HepG2 (cell line): Measurements from ENCODE around the gene GAGE10.
"Not testable (repeated sequence)": the region's sequence is repeated elsewhere in the genome, so short reads cannot be mapped to it uniquely, and the experiment has no call there.

Source experiments
- BHLHE40 ChIP-seq: IDR thresholded peaks from 2 replicates; pipeline ENCODE4 v1.6.1; 2011; ENCODE audit warnings: low read length, improper control_type of control experiment
- CBFB ChIP-seq: sonication (generic); formaldehyde crosslinking; IDR thresholded peaks from 2 replicates; pipeline ENCODE4 v1.4.0; 2020; ENCODE audit warnings: missing genetic modification reagents
- EP300 ChIP-seq, 3 experiments: sonication (generic) in 1 of 3; formaldehyde crosslinking in 1 of 3; IDR thresholded peaks; 2 replicates each; pipeline versions ENCODE4 v1.5.1 to v1.6.1; 2011 to 2020; ENCODE audit warnings: low read depth in 2 of 3, low read length in 2 of 3, borderline replicate concordance in 1 of 3, improper control_type of control experiment in 1 of 3, mild to moderate bottlenecking in 1 of 3, missing genetic modification reagents in 1 of 3, moderate library complexity in 1 of 3
- NKX3-1 ChIP-seq: sonication (generic); formaldehyde crosslinking; IDR thresholded peaks from 2 replicates; pipeline ENCODE4 v1.5.0; 2020; ENCODE audit warnings: missing genetic modification reagents
- POLR2A ChIP-seq, 2 experiments: IDR thresholded peaks; 2 replicates each; pipeline ENCODE4 v1.6.1; 2011; ENCODE audit warnings: low read depth in 2 of 2, low read length in 2 of 2, mild to moderate bottlenecking in 1 of 2, moderate library complexity in 1 of 2; ENCODE audit not compliant: insufficient read depth in 1 of 2
- ZFP1 ChIP-seq: IDR thresholded peaks from 2 replicates; pipeline ENCODE4 v1.6.1; 2016
- ZNF326 ChIP-seq: sonication (generic); formaldehyde crosslinking; IDR thresholded peaks from 2 replicates; pipeline ENCODE4 v1.4.0; 2020; ENCODE audit warnings: missing genetic modification reagents, borderline replicate concordance
- TF ChIP-seq, protein P1 (sequence below): sonication (generic); formaldehyde crosslinking; IDR thresholded peaks from 2 replicates; pipeline ENCODE4 v1.4.0; 2020; ENCODE audit warnings: missing genetic modification reagents; ENCODE audit errors: not compliant biosample characterization

DNA sequence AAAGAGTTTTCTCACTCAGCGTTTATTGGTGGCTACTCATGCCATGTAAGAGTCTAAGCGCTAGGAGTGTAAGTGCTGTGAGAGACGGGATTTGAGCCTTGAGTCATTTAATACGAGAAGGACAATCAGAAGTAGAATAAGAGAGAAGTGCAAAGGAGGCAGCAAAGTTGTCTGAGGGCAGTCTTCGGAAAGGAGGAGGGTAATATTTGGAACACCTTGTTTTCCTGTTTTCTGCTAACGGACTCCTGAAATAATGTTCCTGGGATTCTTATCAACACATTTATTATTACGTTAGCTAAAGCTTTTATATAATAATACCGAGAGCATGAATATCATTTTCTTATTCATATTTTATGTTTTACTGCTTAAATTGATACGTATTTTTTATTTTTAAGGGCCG is 42.0 kb downstream of the GAGE10 start:
- not testable (repeated sequence) for TF ChIP-seq EP300 (IDR thresholded peaks at IDR 0.05; ENCODE audit: low read depth in 2 of 2, low read length in 2 of 2); EP300 (CRISPR knock-in tag; IDR thresholded peaks at IDR 0.05; ENCODE audit: borderline replicate concordance); NKX3-1; CBFB (CRISPR knock-in tag); POLR2A (IDR thresholded peaks at IDR 0.05; ENCODE audit: insufficient read depth in 1 of 2, low read depth in 2 of 2, low read length in 2 of 2); ZFP1 (CRISPR knock-in tag); ZNF326 (CRISPR knock-in tag); BHLHE40
- TF ChIP-seq, protein P1, sequence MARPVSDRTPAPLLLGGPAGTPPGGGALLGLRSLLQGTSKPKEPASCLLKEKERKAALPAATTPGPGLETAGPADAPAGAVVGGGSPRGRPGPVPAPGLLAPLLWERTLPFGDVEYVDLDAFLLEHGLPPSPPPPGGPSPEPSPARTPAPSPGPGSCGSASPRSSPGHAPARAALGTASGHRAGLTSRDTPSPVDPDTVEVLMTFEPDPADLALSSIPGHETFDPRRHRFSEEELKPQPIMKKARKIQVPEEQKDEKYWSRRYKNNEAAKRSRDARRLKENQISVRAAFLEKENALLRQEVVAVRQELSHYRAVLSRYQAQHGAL (CRISPR knock-in tag), result not testable (repeated sequence)
